WTC11 (cell line): Measurements from ENCODE around the gene TBC1D12.

Source experiments
- CBFB ChIP-seq: sonication (generic); formaldehyde crosslinking; IDR thresholded peaks from 2 replicates; pipeline ENCODE4 v1.8.1; 2022; ENCODE audit warnings: mild to moderate bottlenecking, low read depth, missing genetic modification reagents
- CREB1 ChIP-seq: sonication (generic); formaldehyde crosslinking; IDR thresholded peaks from 2 replicates; pipeline ENCODE4 v1.8.0; 2023; ENCODE audit warnings: mild to moderate bottlenecking, missing genetic modification reagents
- ELF4 ChIP-seq: sonication (generic); formaldehyde crosslinking; IDR thresholded peaks from 2 replicates; pipeline ENCODE4 v1.8.1; 2022; ENCODE audit warnings: low read depth, mild to moderate bottlenecking, moderate library complexity, missing genetic modification reagents
- ESRRA ChIP-seq: sonication (generic); formaldehyde crosslinking; IDR thresholded peaks from 2 replicates; pipeline ENCODE4 v1.8.1; 2022; ENCODE audit warnings: mild to moderate bottlenecking, missing genetic modification reagents, borderline replicate concordance
- GABPB1 ChIP-seq: sonication (generic); formaldehyde crosslinking; IDR thresholded peaks from 2 replicates; pipeline ENCODE4 v1.8.1; 2023; ENCODE audit warnings: mild to moderate bottlenecking, missing genetic modification reagents
- KAT7 ChIP-seq: sonication (generic); formaldehyde crosslinking; IDR thresholded peaks from 2 replicates; pipeline ENCODE4 v1.8.1; 2023; ENCODE audit warnings: missing genetic modification reagents, mild to moderate bottlenecking, borderline replicate concordance
- MYBL2 ChIP-seq: sonication (generic); formaldehyde crosslinking; IDR thresholded peaks from 2 replicates; pipeline ENCODE4 v1.8.1; 2023; ENCODE audit warnings: mild to moderate bottlenecking, moderate library complexity, missing genetic modification reagents
- NR2C2 ChIP-seq: sonication (generic); formaldehyde crosslinking; IDR thresholded peaks from 2 replicates; pipeline ENCODE4 v1.8.0; 2022; ENCODE audit warnings: mild to moderate bottlenecking, missing genetic modification reagents
- ZNF121 ChIP-seq: sonication (generic); formaldehyde crosslinking; IDR thresholded peaks from 2 replicates; pipeline ENCODE4 v1.8.0; 2023; ENCODE audit warnings: missing genetic modification reagents
- TF ChIP-seq, protein P1 (sequence below): fragments of 200-600 bp; IDR thresholded peaks from 2 replicates; pipeline ENCODE4 v1.8.0; 2022; ENCODE audit warnings: antibody characterized with exemption
- TF ChIP-seq, protein P2 (sequence below): sonication (generic); formaldehyde crosslinking; IDR thresholded peaks from 2 replicates; pipeline ENCODE4 v1.8.1; 2023; ENCODE audit warnings: mild to moderate bottlenecking, missing genetic modification reagents, moderate library complexity
- TF ChIP-seq, protein P3 (sequence below): sonication (generic); formaldehyde crosslinking; IDR thresholded peaks from 2 replicates; pipeline ENCODE4 v1.8.1; 2022; ENCODE audit warnings: missing genetic modification reagents, borderline replicate concordance

DNA sequence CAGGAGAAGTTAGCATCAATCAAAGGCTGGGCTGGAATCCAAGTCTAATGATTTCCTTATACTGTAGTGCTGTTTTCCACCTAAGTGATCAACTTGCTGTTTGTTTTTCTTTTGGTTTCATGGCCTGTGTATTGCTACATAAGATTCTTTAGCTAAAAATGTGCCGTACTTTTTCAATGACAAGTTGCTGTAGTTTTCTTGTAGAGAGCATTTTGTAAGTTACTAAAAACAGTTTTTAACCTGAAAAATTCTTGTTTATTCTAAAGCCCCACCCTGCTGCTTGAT, 144.5 kb downstream of the TBC1D12 start:
- TF ChIP-seq, protein P1, sequence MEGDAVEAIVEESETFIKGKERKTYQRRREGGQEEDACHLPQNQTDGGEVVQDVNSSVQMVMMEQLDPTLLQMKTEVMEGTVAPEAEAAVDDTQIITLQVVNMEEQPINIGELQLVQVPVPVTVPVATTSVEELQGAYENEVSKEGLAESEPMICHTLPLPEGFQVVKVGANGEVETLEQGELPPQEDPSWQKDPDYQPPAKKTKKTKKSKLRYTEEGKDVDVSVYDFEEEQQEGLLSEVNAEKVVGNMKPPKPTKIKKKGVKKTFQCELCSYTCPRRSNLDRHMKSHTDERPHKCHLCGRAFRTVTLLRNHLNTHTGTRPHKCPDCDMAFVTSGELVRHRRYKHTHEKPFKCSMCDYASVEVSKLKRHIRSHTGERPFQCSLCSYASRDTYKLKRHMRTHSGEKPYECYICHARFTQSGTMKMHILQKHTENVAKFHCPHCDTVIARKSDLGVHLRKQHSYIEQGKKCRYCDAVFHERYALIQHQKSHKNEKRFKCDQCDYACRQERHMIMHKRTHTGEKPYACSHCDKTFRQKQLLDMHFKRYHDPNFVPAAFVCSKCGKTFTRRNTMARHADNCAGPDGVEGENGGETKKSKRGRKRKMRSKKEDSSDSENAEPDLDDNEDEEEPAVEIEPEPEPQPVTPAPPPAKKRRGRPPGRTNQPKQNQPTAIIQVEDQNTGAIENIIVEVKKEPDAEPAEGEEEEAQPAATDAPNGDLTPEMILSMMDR, result no peak
- TF ChIP-seq NR2C2, result no peak
- TF ChIP-seq KAT7 (CRISPR knock-in tag), result no peak
- no peak for TF ChIP-seq CBFB (CRISPR knock-in tag)
- no peak for TF ChIP-seq CREB1 (CRISPR knock-in tag)
- no peak for TF ChIP-seq ZNF121
- no peak for TF ChIP-seq ELF4 (CRISPR knock-in tag)
- TF ChIP-seq GABPB1, result no peak
- TF ChIP-seq, protein P2, sequence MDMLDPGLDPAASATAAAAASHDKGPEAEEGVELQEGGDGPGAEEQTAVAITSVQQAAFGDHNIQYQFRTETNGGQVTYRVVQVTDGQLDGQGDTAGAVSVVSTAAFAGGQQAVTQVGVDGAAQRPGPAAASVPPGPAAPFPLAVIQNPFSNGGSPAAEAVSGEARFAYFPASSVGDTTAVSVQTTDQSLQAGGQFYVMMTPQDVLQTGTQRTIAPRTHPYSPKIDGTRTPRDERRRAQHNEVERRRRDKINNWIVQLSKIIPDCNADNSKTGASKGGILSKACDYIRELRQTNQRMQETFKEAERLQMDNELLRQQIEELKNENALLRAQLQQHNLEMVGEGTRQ (CRISPR knock-in tag), result no peak
- no peak for TF ChIP-seq ESRRA
- TF ChIP-seq MYBL2 (CRISPR knock-in tag), result no peak
- TF ChIP-seq, protein P3, sequence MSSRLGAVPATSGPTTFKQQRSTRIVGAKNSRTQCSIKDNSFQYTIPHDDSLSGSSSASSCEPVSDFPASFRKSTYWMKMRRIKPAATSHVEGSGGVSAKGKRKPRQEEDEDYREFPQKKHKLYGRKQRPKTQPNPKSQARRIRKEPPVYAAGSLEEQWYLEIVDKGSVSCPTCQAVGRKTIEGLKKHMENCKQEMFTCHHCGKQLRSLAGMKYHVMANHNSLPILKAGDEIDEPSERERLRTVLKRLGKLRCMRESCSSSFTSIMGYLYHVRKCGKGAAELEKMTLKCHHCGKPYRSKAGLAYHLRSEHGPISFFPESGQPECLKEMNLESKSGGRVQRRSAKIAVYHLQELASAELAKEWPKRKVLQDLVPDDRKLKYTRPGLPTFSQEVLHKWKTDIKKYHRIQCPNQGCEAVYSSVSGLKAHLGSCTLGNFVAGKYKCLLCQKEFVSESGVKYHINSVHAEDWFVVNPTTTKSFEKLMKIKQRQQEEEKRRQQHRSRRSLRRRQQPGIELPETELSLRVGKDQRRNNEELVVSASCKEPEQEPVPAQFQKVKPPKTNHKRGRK (CRISPR knock-in tag), result no peak
